Neural progenitor cell (in vitro differentiated cells): ENCODE measurements around the gene PRKAG3.

Source experiments
- EZH2 ChIP-seq: fragments of 200-600 bp; sonication (generic); IDR thresholded peaks from 2 replicates; pipeline ENCODE4 v1.6.1; 2017; ENCODE audit warnings: antibody characterized with exemption, mild to moderate bottlenecking, moderate library complexity
- TF ChIP-seq, protein P1 (sequence below): fragments of 200-600 bp; sonication (generic); IDR thresholded peaks from 2 replicates; pipeline ENCODE4 v1.5.1; 2017; ENCODE audit warnings: antibody characterized with exemption, mild to moderate bottlenecking

GRCh38 chr2:218863021-218863520, 31.5 kb upstream of the PRKAG3 start:
- no peak for TF ChIP-seq EZH2
- TF ChIP-seq, protein P1, sequence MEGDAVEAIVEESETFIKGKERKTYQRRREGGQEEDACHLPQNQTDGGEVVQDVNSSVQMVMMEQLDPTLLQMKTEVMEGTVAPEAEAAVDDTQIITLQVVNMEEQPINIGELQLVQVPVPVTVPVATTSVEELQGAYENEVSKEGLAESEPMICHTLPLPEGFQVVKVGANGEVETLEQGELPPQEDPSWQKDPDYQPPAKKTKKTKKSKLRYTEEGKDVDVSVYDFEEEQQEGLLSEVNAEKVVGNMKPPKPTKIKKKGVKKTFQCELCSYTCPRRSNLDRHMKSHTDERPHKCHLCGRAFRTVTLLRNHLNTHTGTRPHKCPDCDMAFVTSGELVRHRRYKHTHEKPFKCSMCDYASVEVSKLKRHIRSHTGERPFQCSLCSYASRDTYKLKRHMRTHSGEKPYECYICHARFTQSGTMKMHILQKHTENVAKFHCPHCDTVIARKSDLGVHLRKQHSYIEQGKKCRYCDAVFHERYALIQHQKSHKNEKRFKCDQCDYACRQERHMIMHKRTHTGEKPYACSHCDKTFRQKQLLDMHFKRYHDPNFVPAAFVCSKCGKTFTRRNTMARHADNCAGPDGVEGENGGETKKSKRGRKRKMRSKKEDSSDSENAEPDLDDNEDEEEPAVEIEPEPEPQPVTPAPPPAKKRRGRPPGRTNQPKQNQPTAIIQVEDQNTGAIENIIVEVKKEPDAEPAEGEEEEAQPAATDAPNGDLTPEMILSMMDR = no peak
